ENCODE data around the gene MAP7D3.

DNA sequence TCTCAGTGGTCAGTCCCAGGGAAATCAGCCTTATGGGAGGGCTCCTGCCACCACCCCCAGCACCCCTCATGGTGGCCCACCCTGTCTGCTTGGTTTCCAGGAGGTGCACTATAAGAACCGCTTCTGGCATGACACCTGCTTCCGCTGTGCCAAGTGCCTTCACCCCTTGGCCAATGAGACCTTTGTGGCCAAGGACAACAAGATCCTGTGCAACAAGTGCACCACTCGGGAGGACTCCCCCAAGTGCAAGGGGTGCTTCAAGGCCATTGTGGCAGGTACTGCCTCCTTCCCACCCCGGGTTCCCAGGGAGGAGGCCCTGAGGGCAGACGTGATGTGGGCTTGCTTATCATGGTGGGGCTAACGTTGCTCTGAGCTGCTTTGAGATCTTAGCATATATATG is 44.3 kb downstream of the MAP7D3 start:
- TF ChIP-seq TARDBP (IDR thresholded peaks at IDR 0.05) (no peak), NFRKB (IDR thresholded peaks at IDR 0.05) (no peak), ELF4 (IDR thresholded peaks at IDR 0.05) (no peak), LEF1 (IDR thresholded peaks at IDR 0.05; ENCODE audit: borderline replicate concordance) (no peak), ZNF384 (IDR thresholded peaks at IDR 0.05) (no peak), FOXA1 (IDR thresholded peaks at IDR 0.05) (no peak), SP1 (IDR thresholded peaks at IDR 0.05) (no peak), L3MBTL2 (conservative IDR thresholded peaks at IDR 0.05) (no peak), FOXM1 (IDR thresholded peaks at IDR 0.05; ENCODE audit: borderline replicate concordance) (no peak), SUZ12 (IDR thresholded peaks at IDR 0.05) (no peak)
- TF ChIP-seq, protein P1, sequence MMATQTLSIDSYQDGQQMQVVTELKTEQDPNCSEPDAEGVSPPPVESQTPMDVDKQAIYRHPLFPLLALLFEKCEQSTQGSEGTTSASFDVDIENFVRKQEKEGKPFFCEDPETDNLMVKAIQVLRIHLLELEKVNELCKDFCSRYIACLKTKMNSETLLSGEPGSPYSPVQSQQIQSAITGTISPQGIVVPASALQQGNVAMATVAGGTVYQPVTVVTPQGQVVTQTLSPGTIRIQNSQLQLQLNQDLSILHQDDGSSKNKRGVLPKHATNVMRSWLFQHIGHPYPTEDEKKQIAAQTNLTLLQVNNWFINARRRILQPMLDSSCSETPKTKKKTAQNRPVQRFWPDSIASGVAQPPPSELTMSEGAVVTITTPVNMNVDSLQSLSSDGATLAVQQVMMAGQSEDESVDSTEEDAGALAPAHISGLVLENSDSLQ (IDR thresholded peaks at IDR 0.05) = no peak

Measured in HEK293T (cell line).